ELF-1 (cell line): ENCODE results near the gene G6PD.
A peak's percentile ranks its signal among the peaks of the same experiment; 100 is the strongest.
"Not testable (repeated sequence)": the region's sequence is repeated elsewhere in the genome, so short reads cannot be mapped to it uniquely, and the experiment has no call there.

Experiments
- DNase-seq: peaks from one replicate; pipeline ENCODE4 v3.0.0-alpha.2; 2016; ENCODE audit warnings: low read depth, low spot score

Gene G6PD

DNA sequence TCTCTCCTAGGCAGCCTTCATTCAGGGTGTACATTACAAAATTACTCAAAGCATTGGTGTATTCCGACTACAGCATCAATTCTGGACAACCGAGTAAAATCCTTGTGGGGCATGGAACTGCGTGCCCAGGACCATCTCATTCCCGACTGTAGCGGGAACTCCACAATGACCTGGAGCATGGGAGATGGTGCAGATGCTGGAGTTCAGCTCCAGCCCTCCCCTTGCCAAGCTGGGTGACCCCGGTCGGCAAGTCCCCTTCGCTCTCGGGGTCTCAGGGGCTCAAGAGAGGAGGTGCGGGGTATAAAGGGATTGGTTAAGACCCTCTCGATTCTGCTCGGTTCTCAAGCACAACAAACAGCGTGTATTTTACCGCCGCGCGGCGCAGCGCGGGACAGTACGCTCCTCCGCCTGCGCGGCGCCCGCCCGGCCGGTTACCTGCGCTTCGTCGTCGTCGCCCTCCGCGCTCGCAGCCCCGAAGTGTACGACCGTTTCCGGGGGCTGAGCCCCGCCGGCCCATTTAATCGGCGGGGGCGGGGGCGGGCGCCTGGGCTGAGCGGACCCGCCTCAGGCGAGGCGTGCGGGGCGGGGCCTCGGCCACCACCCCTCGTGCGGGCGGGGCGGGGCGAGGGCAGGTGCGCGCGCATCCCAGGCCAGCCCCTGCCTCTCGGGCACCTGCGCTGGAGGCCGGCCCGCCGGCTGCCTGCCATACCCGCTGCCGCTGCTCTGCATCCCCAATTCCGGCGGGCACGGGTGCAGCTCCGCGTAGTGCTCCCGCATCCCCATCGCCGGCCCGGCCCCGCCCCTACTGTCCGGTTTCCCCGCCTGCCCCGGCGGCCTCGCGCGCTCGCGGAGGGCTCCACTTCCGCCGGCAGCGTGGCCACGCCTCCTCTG lies at the start of gene G6PD:
Gene G6PD, minus strand, starts transcription at position 493 of the 891 bp plus-strand sequence. CDS start 691 bp downstream, outside the sequence.
- no peak for DNase-seq

DNA sequence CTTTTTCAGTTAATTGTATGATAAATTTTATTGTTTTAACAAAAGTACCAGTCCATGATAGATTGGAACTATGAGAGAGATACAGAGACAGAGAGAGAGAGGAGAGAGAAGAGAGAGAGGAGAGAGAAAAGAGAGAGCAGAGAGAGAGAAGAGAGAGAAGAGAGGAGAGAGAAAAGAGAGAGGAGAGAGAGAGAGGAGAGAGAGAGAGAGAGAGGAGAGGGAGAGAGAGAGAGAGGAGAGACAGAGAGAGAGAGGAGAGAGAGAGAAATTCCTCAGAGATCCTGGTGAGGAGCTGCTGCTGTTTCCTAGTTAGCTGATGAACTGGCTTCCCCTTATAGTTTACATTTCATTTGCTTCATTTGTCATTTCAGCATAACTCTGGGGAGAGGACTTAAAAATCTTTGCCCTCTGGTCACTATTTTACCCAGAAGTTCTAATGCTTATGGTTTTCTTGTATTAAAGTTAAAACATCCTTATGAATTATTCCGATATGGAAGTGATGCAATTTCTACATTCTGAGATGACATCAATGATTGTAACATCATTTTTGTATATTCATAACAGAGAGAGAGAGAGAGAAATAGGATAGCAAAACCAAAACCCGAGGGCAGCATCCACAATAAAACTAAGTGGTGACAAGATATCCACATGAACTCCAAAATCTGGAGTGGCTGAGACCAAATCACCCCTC lies 49.1 kb upstream of the G6PD start:
- no peak for DNase-seq

DNA sequence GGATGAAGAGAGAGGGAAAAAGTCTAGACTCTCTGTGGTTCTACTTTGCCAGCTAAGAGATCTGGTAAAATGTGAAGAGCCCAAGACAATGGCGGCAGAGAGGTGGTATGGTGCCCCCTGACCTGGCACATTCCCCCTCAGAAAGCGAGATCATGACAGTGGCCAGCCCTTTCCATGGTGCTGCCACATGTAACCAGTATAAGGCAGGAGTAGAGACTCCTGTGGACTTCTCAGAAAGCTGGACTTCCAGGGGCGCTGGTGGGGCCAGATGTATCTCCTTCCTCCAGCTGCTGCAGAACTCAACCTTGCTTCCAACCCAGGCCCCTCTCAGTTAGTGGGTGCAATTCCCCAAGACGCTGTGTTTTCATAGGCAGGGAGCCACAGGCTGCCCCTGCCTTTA lies 47.8 kb upstream of the G6PD start:
- no peak for DNase-seq

DNA sequence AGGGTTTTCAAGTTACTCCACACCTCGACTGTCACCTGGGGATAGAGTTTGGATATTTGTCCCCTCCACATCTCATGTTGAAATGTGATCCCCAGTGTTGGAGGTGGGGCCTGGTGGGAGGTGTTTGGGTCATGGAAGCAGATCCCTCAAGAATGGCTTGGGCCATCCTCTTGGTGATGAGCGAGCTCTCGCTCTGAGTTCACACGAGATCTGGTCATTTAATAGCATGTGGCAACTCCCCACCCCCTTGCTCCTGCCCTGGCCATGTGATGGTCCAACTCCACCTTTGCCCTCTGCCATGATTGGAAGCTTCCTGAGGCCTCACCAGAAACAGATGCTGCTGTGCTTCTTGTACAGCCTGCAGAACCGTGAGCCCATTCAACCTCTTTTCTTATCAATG lies 46.6 kb upstream of the G6PD start:
- no peak for DNase-seq

DNA sequence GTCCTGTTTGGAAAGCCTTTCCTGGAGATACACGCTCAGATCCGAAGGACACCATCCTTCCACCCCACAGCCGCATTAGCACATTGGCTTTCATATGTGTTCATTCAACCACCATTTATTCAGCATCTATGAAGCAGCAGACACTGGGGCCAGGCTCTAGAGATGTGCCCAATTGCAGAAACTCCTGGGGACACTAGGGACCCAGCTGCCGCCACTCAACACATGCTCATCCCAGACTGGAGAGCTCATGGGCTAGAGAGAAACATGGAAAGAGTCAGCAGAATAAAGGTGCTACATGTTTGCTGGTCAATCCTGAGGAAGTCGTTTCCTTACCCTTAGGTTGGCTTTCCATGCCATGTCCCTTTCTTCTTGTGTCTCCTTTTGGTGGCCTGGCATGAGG lies 45.9 kb upstream of the G6PD start:
- no peak for DNase-seq

DNA sequence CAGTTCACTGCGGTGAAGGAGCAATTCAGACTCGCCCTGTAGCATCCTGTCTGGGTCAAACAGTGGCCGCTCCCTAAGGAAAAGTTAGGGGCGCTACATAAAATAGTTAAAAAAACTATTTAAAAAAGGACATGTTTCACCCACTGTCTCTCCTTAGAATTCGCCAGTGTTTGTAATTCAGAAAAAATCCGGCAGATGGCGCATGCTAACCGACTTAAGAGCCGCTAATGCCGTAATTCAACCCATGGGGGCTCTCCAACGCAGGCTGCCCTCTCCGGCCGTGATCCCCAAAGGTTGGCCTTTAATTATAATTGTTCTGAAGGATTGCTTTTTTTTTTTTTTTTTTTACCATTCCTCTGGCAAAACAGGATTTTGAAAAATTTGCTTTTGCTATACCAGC lies 43.8 kb upstream of the G6PD start:
- DNase-seq, result not testable (repeated sequence)

DNA sequence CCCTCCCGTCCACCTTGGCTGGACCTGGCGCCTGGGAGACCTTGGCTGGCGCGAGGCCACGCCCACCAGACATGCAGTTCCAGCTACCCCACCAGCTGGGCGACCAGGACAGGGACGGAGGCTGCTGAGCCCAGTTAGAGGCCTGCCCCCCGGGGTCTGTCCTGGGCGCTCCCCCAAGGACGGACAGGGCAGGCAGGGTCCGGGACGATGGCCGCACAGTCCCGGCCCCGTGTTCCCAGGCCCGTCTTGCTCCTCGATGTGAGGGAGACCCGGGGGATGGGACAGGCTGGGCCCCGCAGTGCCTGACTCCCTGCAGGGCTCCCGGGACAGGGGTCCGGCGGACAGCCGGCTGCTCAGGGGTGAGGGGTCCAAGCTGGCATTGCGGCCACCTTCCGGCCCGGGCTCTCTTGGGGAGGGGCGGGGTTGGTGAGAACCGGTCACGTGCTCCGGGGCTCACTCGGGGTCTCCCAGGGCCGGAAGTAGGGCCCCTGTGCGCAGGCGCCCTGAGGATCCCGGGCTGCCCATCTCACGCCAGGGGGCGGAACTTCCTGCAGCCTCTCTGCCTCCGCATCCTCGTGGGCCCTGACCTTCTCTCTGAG lies 38.0 kb upstream of the G6PD start, which contains the start of gene CTAG1A:
Gene CTAG1A, plus strand, starts transcription at position 549 of the 599 bp plus-strand sequence. CDS start 74 bp downstream, outside the sequence.
- not testable (repeated sequence) for DNase-seq

DNA sequence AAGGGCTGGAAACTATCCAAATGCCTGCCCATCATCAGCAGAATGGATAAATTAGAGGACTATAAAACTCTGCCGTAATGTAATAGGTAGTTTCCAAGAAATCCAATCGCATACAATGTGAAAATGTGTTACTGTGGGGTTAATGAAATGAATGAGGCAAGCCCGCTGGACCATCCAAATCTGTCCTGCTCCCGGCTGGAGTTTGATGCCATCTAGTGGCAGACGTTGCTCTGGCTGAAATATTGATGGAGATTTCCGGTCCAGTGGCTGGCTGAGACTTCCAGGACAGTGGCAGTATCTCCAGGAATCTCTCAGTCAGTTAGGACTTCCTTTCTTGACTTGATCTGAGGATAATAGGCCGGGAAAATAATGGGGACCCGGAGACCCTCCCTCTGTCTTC lies 36.3 kb upstream of the G6PD start:
- not testable (repeated sequence) for DNase-seq

DNA sequence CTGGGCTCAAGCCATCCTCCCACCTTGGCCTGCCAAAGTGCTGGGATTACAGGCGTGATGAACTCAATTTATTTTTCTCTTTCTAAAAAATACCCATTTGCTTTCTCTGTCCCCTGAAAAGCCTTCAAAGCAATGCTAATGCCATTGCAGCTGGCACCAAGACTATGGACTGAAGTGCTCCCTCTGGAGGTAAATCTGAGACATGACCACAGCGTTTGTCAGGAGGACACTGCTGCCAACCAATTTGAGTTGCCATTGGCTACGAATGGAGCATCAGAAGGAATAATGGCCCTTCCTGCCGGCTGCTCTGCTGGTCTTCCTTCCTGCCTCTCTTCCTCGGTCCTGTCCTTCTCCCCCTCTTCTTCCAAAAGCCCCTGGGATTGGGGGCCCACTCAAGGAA lies 28.4 kb upstream of the G6PD start:
- not testable (repeated sequence) for DNase-seq

DNA sequence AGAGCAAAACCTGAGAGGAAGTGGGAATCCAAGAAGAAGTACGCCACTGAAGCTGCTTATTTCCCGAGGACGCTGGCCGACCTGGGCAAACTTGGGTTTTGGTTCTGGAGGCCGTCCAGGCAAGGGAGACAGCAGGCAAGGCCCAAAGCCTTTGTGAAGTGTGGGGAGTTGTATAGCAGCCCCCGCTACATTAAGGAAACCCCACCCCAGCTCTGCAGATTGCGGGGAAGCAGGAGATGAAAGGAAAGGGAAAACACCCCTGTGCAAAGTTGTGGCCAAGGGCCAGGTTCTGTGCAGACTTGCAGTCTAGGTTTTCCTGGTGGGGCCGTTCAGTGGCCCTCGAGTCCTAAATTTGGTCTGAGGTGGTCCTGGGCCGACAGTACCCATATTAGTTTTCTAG lies 26.4 kb upstream of the G6PD start:
- DNase-seq, result not testable (repeated sequence)

DNA sequence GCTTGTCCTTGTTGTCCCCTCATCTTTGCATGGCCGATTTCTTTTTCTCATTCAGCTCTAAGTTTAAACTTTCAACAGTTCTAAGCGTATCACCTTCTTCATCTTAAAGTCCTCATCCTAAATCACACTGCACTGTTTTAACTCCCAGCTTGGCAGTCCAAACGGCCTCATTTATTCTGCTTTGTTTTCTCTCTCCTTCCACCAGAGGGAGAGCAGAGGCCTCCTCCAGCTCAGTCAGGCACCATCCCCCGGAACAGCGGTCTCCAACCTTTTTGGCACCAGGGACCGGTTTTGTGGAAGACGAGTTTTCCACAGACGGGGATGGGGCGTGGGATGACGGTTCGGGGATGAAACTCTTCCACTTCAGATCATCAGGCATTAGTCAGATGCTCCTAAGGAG lies 23.7 kb upstream of the G6PD start:
- DNase-seq, result not testable (repeated sequence)

DNA sequence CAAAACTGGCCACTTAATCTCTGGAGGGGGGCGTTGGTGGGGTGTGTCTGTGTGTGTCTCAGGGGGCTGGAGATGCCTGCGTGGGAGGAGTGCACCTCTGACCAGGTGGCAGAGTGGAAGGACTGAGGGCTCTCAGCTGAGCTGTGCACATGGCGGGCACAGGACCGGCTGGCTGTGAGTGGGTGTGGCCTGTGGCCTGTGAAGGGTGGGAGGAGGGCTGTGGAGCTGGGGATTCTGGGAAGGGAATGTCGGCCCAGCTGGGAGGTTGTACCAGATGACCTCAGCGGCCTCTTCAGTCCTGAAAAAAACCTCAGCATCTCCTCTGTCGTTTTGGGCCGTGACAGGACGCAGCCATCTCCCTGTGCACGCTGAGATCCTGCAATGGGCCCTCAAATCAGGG lies 15.6 kb upstream of the G6PD start:
- not testable (repeated sequence) for DNase-seq

DNA sequence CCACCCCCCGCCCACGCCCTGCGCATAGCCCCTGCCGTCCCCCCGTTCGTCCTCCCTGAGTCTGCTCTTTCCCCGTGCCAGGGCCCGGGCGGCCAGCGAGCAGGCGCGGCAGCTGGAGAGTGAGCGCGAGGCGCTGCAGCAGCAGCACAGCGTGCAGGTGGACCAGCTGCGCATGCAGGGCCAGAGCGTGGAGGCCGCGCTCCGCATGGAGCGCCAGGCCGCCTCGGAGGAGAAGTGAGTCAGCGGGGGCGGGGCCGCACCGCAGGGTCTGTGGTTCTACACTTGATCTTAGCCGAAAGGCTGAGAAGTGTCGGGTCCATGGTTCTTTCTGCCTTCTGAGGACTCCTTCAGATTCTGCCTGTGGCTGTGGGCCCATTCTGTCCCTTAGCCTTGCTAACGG lies 13.7 kb upstream of the G6PD start:
- DNase-seq, result not testable (repeated sequence)

DNA sequence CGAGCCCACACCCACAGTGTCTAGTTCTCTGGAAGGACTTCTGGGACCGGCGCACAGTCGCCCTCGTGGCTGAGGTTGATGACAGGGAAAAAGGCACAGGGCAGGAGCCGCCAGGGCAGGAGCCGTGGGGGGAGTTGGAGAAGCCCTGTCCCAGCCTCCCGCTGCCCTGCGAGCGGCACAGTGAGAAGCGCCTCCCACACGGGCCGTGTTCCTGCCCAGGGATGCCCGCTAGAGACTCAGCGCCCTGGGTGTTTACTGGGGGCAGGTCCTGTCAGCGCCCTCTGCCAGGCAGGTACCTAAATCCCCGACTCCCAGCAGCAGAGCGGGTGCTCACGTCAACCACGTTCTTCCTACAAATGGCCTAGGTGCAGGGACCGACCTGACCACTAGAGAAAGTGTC lies 12.2 kb upstream of the G6PD start:
- not testable (repeated sequence) for DNase-seq

DNA sequence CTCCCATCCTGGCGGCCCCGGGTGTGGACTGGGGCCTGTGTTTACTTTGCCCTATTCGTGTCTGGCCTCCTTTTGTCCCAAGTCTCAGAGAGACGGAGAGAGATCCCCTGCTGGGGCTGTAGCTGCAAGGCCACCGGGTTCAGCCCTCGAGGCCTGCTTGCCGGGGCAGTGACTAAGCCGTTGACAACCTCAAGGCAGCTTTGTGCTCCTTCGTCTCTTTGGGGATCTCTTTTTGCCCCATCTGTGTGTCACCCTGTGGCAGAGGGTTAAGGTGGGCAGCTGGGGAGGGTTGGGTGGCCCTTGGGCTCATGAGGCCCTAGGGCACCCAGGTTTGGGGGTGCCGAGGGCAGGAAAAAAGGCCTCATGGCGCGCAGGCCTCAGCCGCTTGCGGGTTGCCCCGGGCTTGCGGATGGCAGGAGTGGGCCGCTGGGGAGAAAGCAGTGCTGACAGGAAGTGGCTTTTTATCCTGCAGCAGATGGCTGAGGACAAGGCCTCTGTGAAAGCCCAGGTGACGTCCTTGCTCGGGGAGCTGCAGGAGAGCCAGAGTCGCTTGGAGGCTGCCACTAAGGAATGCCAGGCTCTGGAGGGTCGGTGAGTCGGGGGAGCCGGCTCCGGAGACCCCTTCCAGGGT lies 11.5 kb upstream of the G6PD start:
- not testable (repeated sequence) for DNase-seq

DNA sequence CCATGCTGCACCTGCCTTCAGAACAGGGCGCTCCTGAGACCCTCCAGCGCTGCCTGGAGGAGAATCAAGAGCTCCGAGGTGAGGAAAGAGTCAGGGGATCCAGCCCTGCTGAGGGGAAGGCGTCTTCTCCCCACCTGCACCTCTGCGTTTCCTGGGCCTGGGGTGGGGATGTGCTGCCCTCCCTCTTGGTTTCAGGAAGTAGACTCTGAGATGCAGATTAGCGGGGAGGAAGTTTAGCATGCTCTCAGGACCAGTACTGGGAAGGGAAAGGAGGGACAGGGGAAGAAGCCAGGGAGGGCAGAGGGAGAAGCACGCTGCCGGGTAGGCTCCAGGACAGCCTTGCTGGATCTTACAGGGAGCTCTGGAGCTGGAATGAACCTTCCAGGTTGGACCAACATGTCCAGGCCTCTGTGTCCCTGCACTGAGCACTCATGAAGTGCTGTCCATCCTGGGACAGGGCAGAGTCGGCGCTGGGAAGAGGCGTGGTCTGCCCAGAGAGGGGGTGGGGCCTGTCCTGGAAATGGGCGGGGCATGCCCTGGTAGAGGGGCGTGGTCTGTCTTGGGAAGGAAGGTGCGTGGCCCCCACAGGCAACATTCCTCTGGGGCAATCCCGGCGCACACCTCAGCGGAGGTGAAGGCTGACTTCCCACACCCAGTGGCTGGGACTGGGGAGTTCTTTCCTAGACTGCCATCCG lies 5.6 kb upstream of the G6PD start:
- DNase-seq, result peak; percentile 15

DNA sequence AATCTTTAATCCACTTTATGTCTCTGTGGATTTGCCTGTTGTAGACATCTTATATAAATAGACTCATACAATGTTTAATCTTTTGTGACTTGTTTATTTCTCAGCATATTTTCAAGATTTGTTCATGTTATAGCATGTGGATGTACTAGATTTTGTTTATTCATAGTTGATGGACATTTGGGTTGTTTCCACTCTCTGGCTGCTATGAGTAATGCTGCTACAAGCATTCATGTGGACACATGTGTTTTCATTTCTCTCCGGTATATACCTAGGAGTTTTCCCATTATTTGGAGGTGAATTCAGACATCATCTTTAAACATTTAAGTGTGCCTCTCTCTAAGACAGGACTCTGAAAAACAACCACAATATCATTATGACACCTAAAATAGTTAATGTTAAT lies 3.1 kb upstream of the G6PD start:
- no peak for DNase-seq

DNA sequence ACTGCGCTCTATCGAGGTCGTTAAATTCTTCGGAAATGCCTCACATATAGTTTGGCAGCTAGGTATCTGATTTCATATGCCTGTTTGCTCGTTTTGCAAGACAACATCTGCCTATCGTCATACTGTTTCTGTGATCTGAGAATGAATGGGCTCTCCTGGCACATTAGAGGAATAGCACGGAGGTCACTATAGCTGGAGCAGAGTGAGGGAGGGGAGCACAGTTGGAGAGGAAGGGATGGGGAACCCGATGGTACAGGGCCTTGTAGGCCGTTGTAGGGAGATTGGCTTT lies 1.3 kb upstream of the G6PD start:
- DNase-seq, result no peak

DNA sequence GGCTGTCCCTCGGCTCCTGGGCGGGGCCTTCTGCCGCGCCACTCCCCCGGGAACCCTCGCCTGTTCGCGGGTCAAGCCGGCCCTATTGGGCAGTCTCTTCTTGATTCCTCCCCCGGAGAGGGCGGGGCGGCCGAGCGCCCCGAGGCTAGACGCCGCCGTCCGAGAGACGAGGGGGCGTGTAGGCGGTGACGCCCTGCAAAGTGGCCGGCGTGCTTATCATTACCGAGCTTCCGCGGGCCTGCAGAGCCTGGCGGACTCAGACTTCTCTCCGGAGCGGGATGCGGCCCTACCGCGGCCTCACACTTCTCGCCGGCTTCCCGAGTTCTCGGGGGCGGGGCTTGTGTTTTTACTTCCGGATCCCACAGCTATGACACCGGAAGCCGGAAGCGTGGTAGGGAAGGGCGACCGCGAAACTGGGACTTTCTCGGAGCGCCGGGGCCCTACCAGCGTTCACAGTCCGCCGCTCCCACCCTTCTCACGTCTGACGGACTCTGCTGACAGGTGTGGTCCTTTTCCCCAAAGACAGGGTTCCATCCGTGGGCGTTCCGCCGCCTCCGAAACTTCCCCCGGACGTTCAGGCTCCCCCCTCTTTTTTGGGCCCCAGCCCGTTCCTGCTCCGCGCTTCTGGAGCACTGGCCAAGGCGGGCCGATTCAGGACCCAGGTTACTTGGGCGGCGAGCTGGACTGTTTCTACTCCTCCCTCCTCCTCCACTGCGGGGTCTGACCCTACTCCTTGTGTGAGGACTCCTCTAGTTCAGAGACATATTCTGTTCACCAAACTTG lies 790 bp upstream of the G6PD start, which contains the start of gene IKBKG:
Gene IKBKG, plus strand, starts transcription at position 376 of the 783 bp plus-strand sequence. CDS start 4,383 bp downstream, outside the sequence.
- peak; percentile 98 for DNase-seq

DNA sequence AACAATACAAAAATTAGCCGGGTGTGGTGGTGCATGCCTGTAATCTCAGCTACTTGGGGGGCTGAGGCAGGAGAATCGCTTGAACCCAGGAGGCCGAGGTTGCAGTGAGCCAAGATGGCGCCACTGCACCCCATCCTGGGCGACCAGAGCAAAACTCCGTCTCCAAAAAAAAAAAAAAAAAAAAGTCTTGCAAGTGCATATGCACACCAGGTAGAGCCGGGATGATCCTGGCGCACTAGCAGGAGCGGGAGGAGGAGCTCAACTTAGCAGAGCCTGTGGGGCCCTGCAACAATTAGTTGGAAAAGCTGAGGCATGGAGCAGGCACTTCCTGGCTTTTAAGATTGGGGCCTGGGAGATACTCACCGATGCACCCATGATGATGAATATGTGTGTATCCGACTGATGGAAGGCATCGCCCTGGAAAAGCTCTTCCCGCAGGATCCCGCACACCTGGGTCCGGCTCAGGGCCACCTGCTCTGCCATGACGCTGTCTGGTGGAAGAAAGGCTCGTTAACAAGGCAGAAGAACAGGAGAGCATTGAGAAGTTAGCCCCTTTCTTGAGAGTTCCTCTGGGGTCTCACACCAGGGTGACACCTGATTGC lies 872 bp downstream of the G6PD start:
- DNase-seq, result no peak
